Large intestine (tissue), 3 donors: ENCODE data around the gene PROX2. TPM values are rescaled to one million over a fixed set of nuclear protein-coding genes. Genes with fewer than 3 reads are reported as not detected.

ENCODE experiments used
- DNase-seq, 2 donors: peaks; one replicate each; pipeline versions ENCODE4 v3.0.0 to v3.0.0-alpha.2; 2013
- H3K27ac ChIP-seq: one replicate; pipeline ENCODE4 v1.5.1; 2013; ENCODE audit warnings: low read length
- H3K27me3 ChIP-seq: 2 replicates; pipeline ENCODE4 v1.6.1; 2013; ENCODE audit warnings: low read length; ENCODE audit not compliant: control insufficient read depth, insufficient read depth
- H3K36me3 ChIP-seq: 2 replicates; pipeline ENCODE4 v1.6.1; 2013; ENCODE audit warnings: low read length; ENCODE audit not compliant: control insufficient read depth, insufficient read depth
- H3K4me1 ChIP-seq: one replicate; pipeline ENCODE4 v1.6.1; 2013; ENCODE audit warnings: low read length; ENCODE audit not compliant: control insufficient read depth, insufficient read depth
- H3K4me3 ChIP-seq: one replicate; pipeline ENCODE4 v1.5.1; 2013; ENCODE audit warnings: low read length
- H3K9me3 ChIP-seq: one replicate; pipeline ENCODE4 v1.6.1; 2013; ENCODE audit warnings: mild to moderate bottlenecking, low read depth, low read length, moderate library complexity; ENCODE audit not compliant: control insufficient read depth
- WGBS: methylation state at CpG from one replicate; pipeline ENCODE4 v1.1.5; 2013; ENCODE audit warnings: low lambda C conversion rate; ENCODE audit not compliant: insufficient coverage; 5-methylcytosine and 5-hydroxymethylcytosine counted together
- polyA plus RNA-seq: library from polyadenylated mRNA; unstranded; fragments of 120-200 nt; gene quantifications from one replicate; pipeline ENCODE4 v1.2.1, GENCODE V29; 2013

Gene PROX2
- polyA plus RNA-seq, 1 donor: 1.5 TPM

- H3K4me3 ChIP-seq: no peak overlapping the region
- H3K27me3 ChIP-seq: no peaks in the 10 kb centered on the region
- DNase-seq: peak; percentile 50 to 71
- H3K36me3 ChIP-seq: no peaks in the 10 kb centered on the region
- H3K4me1 ChIP-seq: peaks cover 32% of the 10 kb centered on the region
- no peaks in the 10 kb centered on the region for H3K9me3 ChIP-seq
- H3K27ac ChIP-seq: peak overlapping the region; percentile 48
- no CpG with 5 or more reads among the region's 3 CpGs for WGBS
These were observed 3.7 kb upstream of the PROX2 start for GRCh38 chr14:74879427-74880182.

- no peak for DNase-seq
- no peaks in the 10 kb centered on the region for H3K36me3 ChIP-seq
- no peaks in the 10 kb centered on the region for H3K27me3 ChIP-seq
- H3K27ac ChIP-seq: no peak overlapping the region
- H3K4me3 ChIP-seq: no peak overlapping the region
- peaks cover 8% of the 10 kb centered on the region for H3K4me1 ChIP-seq
- WGBS: no CpG with 5 or more reads among the region's 5 CpGs
- H3K9me3 ChIP-seq: no peaks in the 10 kb centered on the region
These were observed 741 bp downstream of the PROX2 start for GRCh38 chr14:74875204-74875603.

- no peak for DNase-seq
- WGBS: no CpG with 5 or more reads among the region's 4 CpGs
- Histone ChIP-seq H3K9me3 (no peaks in the 10 kb centered on the region), H3K36me3 (no peaks in the 10 kb centered on the region), H3K4me1 (no peaks in the 10 kb centered on the region), H3K4me3 (no peak overlapping the region), H3K27ac (no peak overlapping the region), H3K27me3 (peaks cover 3% of the 10 kb centered on the region)
These were observed 4.1 kb downstream of the PROX2 start for GRCh38 chr14:74871819-74872218.

- Histone ChIP-seq H3K4me1 (no peaks in the 10 kb centered on the region), H3K9me3 (no peaks in the 10 kb centered on the region), H3K27ac (no peak overlapping the region), H3K36me3 (no peaks in the 10 kb centered on the region), H3K4me3 (no peak overlapping the region), H3K27me3 (peaks cover 3% of the 10 kb centered on the region)
- no CpG with 5 or more reads among the region's 8 CpGs for WGBS
- no peak for DNase-seq
These were observed 7.2 kb downstream of the PROX2 start for GRCh38 chr14:74868739-74869138.

- WGBS: no CpG with 5 or more reads among the region's 5 CpGs
- no peaks in the 10 kb centered on the region for H3K36me3 ChIP-seq
- H3K27me3 ChIP-seq: peaks cover 3% of the 10 kb centered on the region
- no peak overlapping the region for H3K27ac ChIP-seq
- H3K9me3 ChIP-seq: no peaks in the 10 kb centered on the region
- DNase-seq: peak in 1 of 2 donors; percentile 22
- no peak overlapping the region for H3K4me3 ChIP-seq
- H3K4me1 ChIP-seq: no peaks in the 10 kb centered on the region
These were observed 8.3 kb downstream of the PROX2 start for GRCh38 chr14:74867673-74868072.

- no peaks in the 10 kb centered on the region for H3K9me3 ChIP-seq
- H3K36me3 ChIP-seq: no peaks in the 10 kb centered on the region
- no peak overlapping the region for H3K27ac ChIP-seq
- 80% methylated on average over 1 of the region's 3 CpGs for WGBS
- H3K27me3 ChIP-seq: peaks cover 3% of the 10 kb centered on the region
- no peak for DNase-seq
- H3K4me1 ChIP-seq: no peaks in the 10 kb centered on the region
- H3K4me3 ChIP-seq: no peak overlapping the region
These were observed 9.1 kb downstream of the PROX2 start for GRCh38 chr14:74866708-74867389.

- no peaks in the 10 kb centered on the region for H3K36me3 ChIP-seq
- H3K4me3 ChIP-seq: no peak overlapping the region
- H3K4me1 ChIP-seq: no peaks in the 10 kb centered on the region
- H3K27me3 ChIP-seq: peaks cover 3% of the 10 kb centered on the region
- H3K27ac ChIP-seq: no peak overlapping the region
- DNase-seq: no peak
- no peaks in the 10 kb centered on the region for H3K9me3 ChIP-seq
- no CpG with 5 or more reads among the region's 5 CpGs for WGBS
These were observed 10.8 kb downstream of the PROX2 start for GRCh38 chr14:74865156-74865555.

GRCh38 chr14:74864198-74864597 is 11.7 kb downstream of the PROX2 start:
- Histone ChIP-seq H3K36me3 (no peaks in the 10 kb centered on the region), H3K4me1 (no peaks in the 10 kb centered on the region), H3K27ac (no peak overlapping the region), H3K4me3 (no peak overlapping the region), H3K27me3 (peaks cover 3% of the 10 kb centered on the region), H3K9me3 (no peaks in the 10 kb centered on the region)
- WGBS: no CpG with 5 or more reads among the region's 9 CpGs
- DNase-seq: no peak

GRCh38 chr14:74863274-74863673 is 12.7 kb downstream of the PROX2 start:
- no peaks in the 10 kb centered on the region for H3K9me3 ChIP-seq
- DNase-seq: no peak
- no peak overlapping the region for H3K4me3 ChIP-seq
- no peak overlapping the region for H3K27ac ChIP-seq
- WGBS: no CpG with 5 or more reads among the region's 9 CpGs
- no peaks in the 10 kb centered on the region for H3K4me1 ChIP-seq
- peaks cover 3% of the 10 kb centered on the region for H3K27me3 ChIP-seq
- H3K36me3 ChIP-seq: no peaks in the 10 kb centered on the region

- H3K4me1 ChIP-seq: no peaks in the 10 kb centered on the region
- no CpG with 5 or more reads among the region's 3 CpGs for WGBS
- DNase-seq: no peak
- H3K36me3 ChIP-seq: no peaks in the 10 kb centered on the region
- no peak overlapping the region for H3K27ac ChIP-seq
- H3K9me3 ChIP-seq: no peaks in the 10 kb centered on the region
- no peak overlapping the region for H3K4me3 ChIP-seq
- H3K27me3 ChIP-seq: no peaks in the 10 kb centered on the region
These were observed 14.2 kb downstream of the PROX2 start for GRCh38 chr14:74861734-74862090.
